Measurements from ENCODE around the gene GAL3ST1.
"Not testable (repeated sequence)": the region's sequence is repeated elsewhere in the genome, so short reads cannot be mapped to it uniquely, and the experiment has no call there.

- TF ChIP-seq CTCF, EP300, POLR2A (IDR thresholded peaks at IDR 0.05): not testable (repeated sequence)
Observed at GRCh38 chr22:30551813-30552212, 22.7 kb downstream of the GAL3ST1 start.
